MCF 10A (cell line): ENCODE results near the gene ELAVL2. TPM values are rescaled to one million over a fixed set of nuclear protein-coding genes. Genes with fewer than 3 reads are reported as not detected.

Experiments
- BruUV-seq: library from RNA; stranded (reverse); fragments of 400-500 nt; replicated peaks from 2 replicates; lab custom pipeline; 2021; lab: Mats Ljungman, UMichigan
- CTCF ChIA-PET: fragments of 300-600 bp; sonication (Branson Sonifier 250); formaldehyde crosslinking; extraction: SDS; loops from one replicate; lab custom pipeline; 2021; ENCODE audit warnings: antibody characterized with exemption, inconsistent platforms; lab: Yijun Ruan, JAX
- POLR2A ChIA-PET: fragments of 300-600, 350-650 bp; sonication (Branson Sonifier 250); formaldehyde crosslinking; extraction: SDS; loops from one replicate; lab custom pipeline; 2020; ENCODE audit warnings: antibody characterized with exemption, inconsistent platforms; lab: Yijun Ruan, JAX
- DNase-seq: peaks from one replicate; pipeline ENCODE4 v3.0.0-alpha.2; 2018; ENCODE audit not compliant: unreplicated experiment
- H3K27ac Mint-ChIP-seq: one replicate; pipeline ENCODE4 v1.8.0; 2022; ENCODE audit warnings: mild to moderate bottlenecking, low read depth, mixed read lengths; ENCODE audit not compliant: unreplicated experiment
- H3K27me3 Mint-ChIP-seq: one replicate; pipeline ENCODE4 v1.8.0; 2022; ENCODE audit warnings: mixed read lengths; ENCODE audit not compliant: insufficient read depth, unreplicated experiment
- H3K36me3 Mint-ChIP-seq: one replicate; pipeline ENCODE4 v1.8.0; 2022; ENCODE audit warnings: mild to moderate bottlenecking, moderate library complexity, mixed read lengths; ENCODE audit not compliant: insufficient read depth, unreplicated experiment
- H3K4me1 Mint-ChIP-seq: one replicate; pipeline ENCODE4 v1.8.0; 2022; ENCODE audit warnings: mixed read lengths; ENCODE audit not compliant: insufficient read depth, unreplicated experiment
- H3K4me3 Mint-ChIP-seq: one replicate; pipeline ENCODE4 v1.8.0; 2022; ENCODE audit warnings: mild to moderate bottlenecking, moderate library complexity, mixed read lengths; ENCODE audit not compliant: unreplicated experiment
- H3K9me3 Mint-ChIP-seq: one replicate; pipeline ENCODE4 v1.8.0; 2022; ENCODE audit warnings: mixed read lengths; ENCODE audit not compliant: unreplicated experiment
- intact Hi-C: fragments of 100-400 bp; cut with micrococcal nuclease; formaldehyde crosslinking; loops from 2 replicates; pipeline ENCODE4 v1.14.1; 2022
- total RNA-seq: library from RNA; stranded (reverse); gene quantifications from 2 replicates; pipeline ENCODE4 v1.2.3, GENCODE V29; 2022
- TF ChIP-seq, protein P1 (sequence below): fragments of 200-600 bp; IDR thresholded peaks from one replicate; pipeline ENCODE4 v1.8.0; 2022; ENCODE audit warnings: antibody characterized with exemption, mild to moderate bottlenecking; ENCODE audit not compliant: unreplicated experiment

Gene ELAVL2
- total RNA-seq, 1 experiment from 2014 or later = 6.0 TPM

DNA sequence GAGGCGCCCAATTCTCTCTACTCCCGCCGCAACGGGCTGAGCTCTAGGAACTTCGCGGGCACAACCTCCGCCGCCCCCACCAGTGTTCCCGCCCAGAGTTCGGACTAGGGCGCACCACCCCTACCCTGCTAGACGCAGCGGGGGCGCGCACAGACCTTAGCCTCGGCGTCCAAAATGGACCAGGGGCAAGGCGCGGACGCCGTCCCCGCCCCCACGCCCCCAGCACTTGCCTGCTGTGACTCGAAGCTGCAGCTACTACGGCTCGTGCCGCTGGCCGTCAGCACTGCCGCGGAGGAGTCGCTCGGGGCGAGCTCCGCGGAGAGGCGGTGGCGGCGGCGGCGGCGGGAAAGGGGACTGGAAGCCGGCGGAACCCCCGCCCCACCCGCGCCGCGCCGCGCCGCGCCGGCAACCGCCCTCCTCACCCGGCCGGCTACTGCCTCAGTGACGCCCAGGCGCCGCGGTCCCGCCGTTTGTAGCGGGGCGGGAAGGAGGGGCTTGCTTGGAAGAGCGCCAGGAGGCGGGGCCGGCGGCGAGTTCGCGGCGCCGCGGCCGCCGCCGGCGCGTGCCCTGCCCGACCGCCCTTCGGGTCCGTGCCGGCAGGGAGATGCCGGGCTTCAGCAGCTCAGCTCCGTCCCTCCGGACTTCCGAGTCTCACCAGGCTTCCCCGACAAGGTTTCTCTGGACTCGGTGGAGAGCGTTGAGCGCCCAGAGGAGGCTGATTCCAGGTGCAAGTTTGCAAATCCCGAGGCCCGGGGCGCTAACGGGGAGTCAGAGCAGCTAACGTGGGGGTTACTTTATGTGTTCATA lies 4.5 kb downstream of the ELAVL2 start:
- Mint-ChIP-seq H3K27ac (no peak overlapping the region), H3K36me3 (no peaks in the 10 kb centered on the region), H3K27me3 (no peaks in the 10 kb centered on the region)

DNA sequence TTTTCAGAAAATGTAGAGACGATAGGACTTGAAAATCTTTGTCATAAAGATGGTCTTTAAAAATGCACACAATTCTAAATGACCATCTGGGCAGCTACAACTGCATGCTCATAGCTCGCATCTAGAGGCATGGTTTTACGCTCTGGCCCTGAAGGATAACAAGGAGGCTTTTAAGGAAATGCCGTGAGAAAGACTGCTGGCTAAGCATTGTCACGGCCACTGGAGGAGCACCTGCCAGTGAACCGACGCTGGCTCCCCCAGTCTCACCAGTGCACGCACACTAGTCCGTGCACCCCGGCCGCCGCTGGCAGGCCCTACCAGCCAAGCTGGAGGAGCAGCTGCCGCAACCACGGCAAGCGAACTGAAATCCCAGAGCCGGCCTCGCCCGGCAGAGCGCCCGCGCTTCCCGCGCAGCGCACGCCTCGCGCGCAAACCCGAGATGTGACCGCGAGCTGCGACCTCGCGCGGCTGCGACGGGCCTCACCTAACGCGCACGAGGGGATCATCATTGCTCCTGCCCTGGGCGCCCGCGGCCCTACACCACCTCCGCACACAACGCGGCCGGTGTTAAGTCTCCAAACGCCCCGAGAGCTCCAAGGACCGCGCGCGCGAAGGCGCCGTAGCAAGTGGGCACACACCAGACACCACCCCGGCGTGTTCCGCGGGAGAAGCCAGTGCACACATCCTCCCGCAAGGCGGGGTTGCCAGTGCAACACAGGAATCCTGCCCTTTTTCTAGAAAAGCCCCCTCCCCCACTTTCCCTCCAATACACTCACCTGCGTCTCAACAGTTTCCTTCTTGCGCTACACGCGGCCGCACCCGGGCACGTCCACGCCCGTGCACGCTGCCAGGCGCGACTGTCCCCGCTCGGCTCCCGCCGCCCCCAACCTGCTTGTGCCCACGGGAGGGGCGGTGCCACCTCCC lies 5.3 kb downstream of the ELAVL2 start:
- Mint-ChIP-seq H3K4me1 (peaks cover 10% of the 10 kb centered on the region), H3K27ac (no peak overlapping the region), H3K4me3 (peak overlapping the region; percentile 89), H3K36me3 (no peaks in the 10 kb centered on the region), H3K9me3 (no peaks in the 10 kb centered on the region), H3K27me3 (no peaks in the 10 kb centered on the region)
- TF ChIP-seq, protein P1, sequence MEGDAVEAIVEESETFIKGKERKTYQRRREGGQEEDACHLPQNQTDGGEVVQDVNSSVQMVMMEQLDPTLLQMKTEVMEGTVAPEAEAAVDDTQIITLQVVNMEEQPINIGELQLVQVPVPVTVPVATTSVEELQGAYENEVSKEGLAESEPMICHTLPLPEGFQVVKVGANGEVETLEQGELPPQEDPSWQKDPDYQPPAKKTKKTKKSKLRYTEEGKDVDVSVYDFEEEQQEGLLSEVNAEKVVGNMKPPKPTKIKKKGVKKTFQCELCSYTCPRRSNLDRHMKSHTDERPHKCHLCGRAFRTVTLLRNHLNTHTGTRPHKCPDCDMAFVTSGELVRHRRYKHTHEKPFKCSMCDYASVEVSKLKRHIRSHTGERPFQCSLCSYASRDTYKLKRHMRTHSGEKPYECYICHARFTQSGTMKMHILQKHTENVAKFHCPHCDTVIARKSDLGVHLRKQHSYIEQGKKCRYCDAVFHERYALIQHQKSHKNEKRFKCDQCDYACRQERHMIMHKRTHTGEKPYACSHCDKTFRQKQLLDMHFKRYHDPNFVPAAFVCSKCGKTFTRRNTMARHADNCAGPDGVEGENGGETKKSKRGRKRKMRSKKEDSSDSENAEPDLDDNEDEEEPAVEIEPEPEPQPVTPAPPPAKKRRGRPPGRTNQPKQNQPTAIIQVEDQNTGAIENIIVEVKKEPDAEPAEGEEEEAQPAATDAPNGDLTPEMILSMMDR = no peak
- peak; percentile 18 for DNase-seq
- BruUV-seq = no TSS peak
- ChIA-PET CTCF (interaction anchor here (0.6 to 1.5 kb wide), 7 partner anchors 19 to 195 kb away, joined by 3 to 4 read pairs (median 3); no protein-coding TSS in a partner anchor), POLR2A (interaction anchor here (0.7 to 2.4 kb wide), 7 partner anchors 8 to 209 kb away, joined by 3 to 9 read pairs (median 5); no protein-coding TSS in a partner anchor)
- intact Hi-C loops = loop anchor here (2.0 to 10.0 kb wide), 5 partner anchors 52 to 1854 kb away; partner anchors contain the start of gene TUSC1

More for the DNA sequence above, 4.5 kb downstream of the ELAVL2 start:
- H3K9me3 Mint-ChIP-seq = no peaks in the 10 kb centered on the region
- H3K4me3 Mint-ChIP-seq = peak overlapping the region; percentile 89
- BruUV-seq = no TSS peak
- DNase-seq = peak; percentile 33
- TF ChIP-seq, protein P1 = no peak
- intact Hi-C loops = loop anchor here (2.0 to 10.0 kb wide), 5 partner anchors 53 to 1853 kb away; partner anchors contain the start of gene TUSC1
- ChIA-PET CTCF (interaction anchor here (0.6 to 1.0 kb wide), 6 partner anchors 49 to 196 kb away, joined by 3 to 4 read pairs (median 3); no protein-coding TSS in a partner anchor), POLR2A (interaction anchor here (0.7 to 2.4 kb wide), 6 partner anchors 9 to 208 kb away, joined by 3 to 9 read pairs (median 6); no protein-coding TSS in a partner anchor)
- peaks cover 10% of the 10 kb centered on the region for H3K4me1 Mint-ChIP-seq

DNA sequence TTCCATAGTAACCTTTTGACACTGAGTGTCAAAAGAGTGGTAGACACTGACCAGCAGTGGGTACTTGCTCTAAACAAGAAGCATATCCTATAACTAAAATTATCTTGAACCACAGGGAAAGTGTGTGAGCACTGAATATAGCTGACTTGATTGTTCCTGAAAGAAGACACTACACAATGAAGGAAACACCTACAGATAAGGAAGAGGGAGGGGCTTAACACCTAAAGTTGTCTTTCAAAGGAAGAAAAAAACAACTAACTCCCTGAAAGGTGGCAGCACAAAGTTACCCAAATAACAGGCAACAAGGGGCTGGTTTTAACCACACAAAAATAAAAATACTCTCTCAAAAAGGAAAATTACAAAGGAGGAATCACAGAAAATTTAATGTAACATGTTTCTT lies 6.6 kb downstream of the ELAVL2 start:
- intact Hi-C loops = no loop called here
- no peak overlapping the region for H3K27ac Mint-ChIP-seq
- no peaks in the 10 kb centered on the region for H3K36me3 Mint-ChIP-seq
- POLR2A ChIA-PET = interaction anchor here (0.8 to 0.9 kb wide), 2 partner anchors 11 to 50 kb away, joined by 4 read pairs; no protein-coding TSS in a partner anchor
- CTCF ChIA-PET = interaction anchor here (0.9 to 1.5 kb wide), 2 partner anchors 127 to 327 kb away, joined by 3 read pairs; no protein-coding TSS in a partner anchor
- H3K4me3 Mint-ChIP-seq = peak overlapping the region; percentile 89
- no peaks in the 10 kb centered on the region for H3K27me3 Mint-ChIP-seq
- no TSS peak for BruUV-seq
- no peaks in the 10 kb centered on the region for H3K9me3 Mint-ChIP-seq
- DNase-seq = no peak
- H3K4me1 Mint-ChIP-seq = peaks cover 10% of the 10 kb centered on the region
- TF ChIP-seq, protein P1 = no peak
